Activated T-cell treated with anti-CD3 and anti-CD28 coated beads, Interleukin-2, amount 50 U/mL, for 72 hours (primary cell): ENCODE measurements around the gene IQCN. TPM values are rescaled to one million over a fixed set of nuclear protein-coding genes. Genes with fewer than 3 reads are reported as not detected.
A peak's percentile ranks its signal among the peaks of the same experiment; 100 is the strongest.

Source experiments
- ATAC-seq, 2 donors: fragments of 150-1000 bp; cut with Tn5 transposase; replicated peaks in 1 of 2; 2 replicates each; pipeline ENCODE4 v1.10.0; 2021; ENCODE audit warnings: moderate library complexity in 2 of 2, mild to moderate bottlenecking in 1 of 2
- DNase-seq, 2 donors: peaks; one replicate each; pipeline ENCODE4 v3.0.0; 2021 to 2022; ENCODE audit warnings: mixed read lengths in 1 of 2
- H3K27ac Mint-ChIP-seq: one replicate; pipeline ENCODE4 v1.8.0; 2022; ENCODE audit warnings: mild to moderate bottlenecking, moderate library complexity, mixed read lengths
- H3K27me3 Mint-ChIP-seq: one replicate; pipeline ENCODE4 v1.8.0; 2022; ENCODE audit warnings: low read depth, mixed read lengths
- H3K36me3 Mint-ChIP-seq, 2 donors: one replicate each; pipeline ENCODE4 v1.8.0; 2022; ENCODE audit warnings: mixed read lengths in 2 of 2, mild to moderate bottlenecking in 1 of 2; ENCODE audit not compliant: insufficient read depth in 2 of 2
- H3K4me1 Mint-ChIP-seq: one replicate; pipeline ENCODE4 v1.8.0; 2022; ENCODE audit warnings: low read depth, mixed read lengths
- H3K4me3 Mint-ChIP-seq, 2 donors: one replicate each; pipeline ENCODE4 v1.8.0; 2022; ENCODE audit warnings: mild to moderate bottlenecking in 2 of 2, mixed read lengths in 2 of 2, moderate library complexity in 2 of 2
- H3K9me3 Mint-ChIP-seq, 2 donors: one replicate each; pipeline ENCODE4 v1.8.0; 2022; ENCODE audit warnings: mixed read lengths in 2 of 2
- total RNA-seq, 2 donors: library from RNA; stranded (reverse); gene quantifications; one replicate each; pipeline ENCODE4 v1.2.3, GENCODE V29; 2022

IQCN gene
- total RNA-seq, 2 donors from 2014 or later, result 2.2 to 2.8 TPM

DNA sequence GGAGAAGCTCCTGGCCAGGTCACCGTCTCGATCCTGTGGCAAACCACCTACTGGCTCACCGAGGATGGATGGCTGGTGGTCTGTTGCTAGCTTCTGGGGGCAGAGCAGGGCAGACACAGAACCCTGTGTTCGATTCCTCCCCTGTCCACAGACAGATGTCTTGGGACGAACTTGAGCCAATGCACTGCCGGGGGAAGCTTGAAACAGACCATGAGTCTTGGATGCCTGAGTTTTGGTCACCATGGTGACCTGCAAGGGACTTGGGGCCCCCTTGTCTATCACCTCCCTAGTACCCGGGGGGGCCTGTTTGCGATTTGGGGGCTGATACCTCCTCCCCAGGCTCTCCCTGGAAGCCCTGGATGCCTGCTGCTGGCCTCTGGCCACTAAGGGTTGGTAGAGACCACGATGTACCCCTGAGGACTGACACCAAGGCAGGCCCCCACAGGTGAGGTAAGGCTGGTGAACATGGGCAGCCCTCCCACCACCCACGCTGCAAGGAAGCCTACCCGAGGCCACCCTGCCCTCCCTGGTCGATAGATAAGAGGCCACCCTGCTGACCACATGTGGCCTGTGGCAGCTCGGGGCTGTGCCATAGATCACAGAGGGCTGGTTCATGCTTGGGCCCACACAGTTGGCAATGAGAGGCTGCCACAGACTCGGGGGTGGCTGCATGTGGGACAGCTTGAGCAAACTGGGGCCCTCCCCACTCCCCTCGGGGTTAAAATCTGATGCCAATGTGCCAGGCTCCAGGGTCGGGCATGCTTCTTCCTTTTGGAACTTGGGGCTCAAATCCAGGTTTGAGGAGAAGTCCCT is 10.7 kb downstream of the IQCN start:
- Mint-ChIP-seq H3K36me3 (no peaks in the 10 kb centered on the region), H3K9me3 (no peaks in the 10 kb centered on the region), H3K4me3 (no peak overlapping the region), H3K27me3 (no peaks in the 10 kb centered on the region), H3K27ac (no peak overlapping the region), H3K4me1 (no peaks in the 10 kb centered on the region)
- ATAC-seq (no peak), DNase-seq (no peak)

DNA sequence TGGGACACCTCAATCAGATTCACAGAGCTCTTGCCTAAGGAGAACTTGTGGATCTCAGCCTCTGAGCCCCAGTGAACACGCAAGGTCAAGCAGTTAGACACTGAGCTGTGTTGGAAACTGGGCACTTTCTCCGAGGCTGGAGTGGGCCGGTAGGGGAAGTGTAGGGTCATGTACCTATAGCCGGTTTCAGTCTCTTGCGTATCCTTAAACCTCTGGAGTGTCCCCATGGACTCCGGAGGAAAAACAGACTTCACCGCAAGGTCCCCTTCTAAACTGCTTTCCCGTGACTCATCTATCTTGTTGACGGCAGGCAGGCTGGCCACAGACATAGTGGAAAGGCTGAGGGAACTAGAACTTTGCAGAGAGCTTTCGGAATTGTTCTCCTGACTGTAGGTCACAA is 11.3 kb downstream of the IQCN start:
- H3K27me3 Mint-ChIP-seq, result no peaks in the 10 kb centered on the region
- no peak for DNase-seq
- H3K36me3 Mint-ChIP-seq, result no peaks in the 10 kb centered on the region
- no peak overlapping the region for H3K27ac Mint-ChIP-seq
- ATAC-seq, result no peak
- H3K4me3 Mint-ChIP-seq, result no peak overlapping the region
- no peaks in the 10 kb centered on the region for H3K9me3 Mint-ChIP-seq
- H3K4me1 Mint-ChIP-seq, result no peaks in the 10 kb centered on the region

DNA sequence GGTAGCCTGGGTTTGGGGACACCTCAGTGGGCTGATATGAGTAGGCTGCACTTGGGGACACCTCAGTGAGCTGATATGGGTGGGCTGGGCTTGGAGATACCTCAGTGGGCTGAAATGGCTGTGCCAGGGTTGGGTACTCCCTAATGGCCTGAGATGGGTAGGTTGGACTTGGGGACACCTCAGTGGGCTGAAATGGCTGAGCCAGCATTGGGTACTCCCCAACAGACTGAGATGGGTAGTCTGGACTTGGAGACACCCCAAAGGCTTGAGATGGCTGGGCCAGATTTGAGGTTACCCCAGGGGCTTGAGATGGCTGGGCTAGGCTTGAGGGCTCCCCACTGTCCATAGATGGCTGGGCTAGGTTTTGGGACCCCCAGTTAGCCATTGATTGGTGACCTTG is 12.1 kb downstream of the IQCN start:
- Mint-ChIP-seq H3K36me3 (no peaks in the 10 kb centered on the region), H3K27me3 (no peaks in the 10 kb centered on the region), H3K9me3 (no peaks in the 10 kb centered on the region), H3K27ac (no peak overlapping the region), H3K4me3 (no peak overlapping the region), H3K4me1 (no peaks in the 10 kb centered on the region)
- ATAC-seq (no peak), DNase-seq (no peak)

DNA sequence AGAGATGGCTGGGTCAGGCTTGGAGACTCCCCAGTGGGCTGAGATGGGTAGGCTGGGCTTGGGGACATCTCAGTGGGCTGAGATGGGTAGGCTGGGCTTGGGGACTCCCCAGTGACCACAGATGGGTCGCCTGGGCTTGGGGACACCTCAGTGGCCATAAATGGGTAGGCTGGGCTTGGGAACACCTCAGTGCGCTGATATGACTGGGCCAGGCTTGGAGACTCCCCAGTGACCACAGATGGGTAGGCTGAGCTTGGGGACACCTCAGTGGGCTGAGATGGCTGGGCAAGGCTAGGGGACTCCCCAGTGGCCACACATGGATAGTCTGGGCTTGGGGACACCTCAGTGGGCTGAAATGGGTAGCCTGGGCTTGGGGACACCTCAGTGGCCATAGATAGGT is 12.8 kb downstream of the IQCN start:
- Mint-ChIP-seq H3K4me1 (no peaks in the 10 kb centered on the region), H3K36me3 (no peaks in the 10 kb centered on the region), H3K27ac (no peak overlapping the region), H3K9me3 (no peaks in the 10 kb centered on the region), H3K4me3 (no peak overlapping the region), H3K27me3 (no peaks in the 10 kb centered on the region)
- ATAC-seq, result peak in 1 of 2 donors; percentile 19
- no peak for DNase-seq

DNA sequence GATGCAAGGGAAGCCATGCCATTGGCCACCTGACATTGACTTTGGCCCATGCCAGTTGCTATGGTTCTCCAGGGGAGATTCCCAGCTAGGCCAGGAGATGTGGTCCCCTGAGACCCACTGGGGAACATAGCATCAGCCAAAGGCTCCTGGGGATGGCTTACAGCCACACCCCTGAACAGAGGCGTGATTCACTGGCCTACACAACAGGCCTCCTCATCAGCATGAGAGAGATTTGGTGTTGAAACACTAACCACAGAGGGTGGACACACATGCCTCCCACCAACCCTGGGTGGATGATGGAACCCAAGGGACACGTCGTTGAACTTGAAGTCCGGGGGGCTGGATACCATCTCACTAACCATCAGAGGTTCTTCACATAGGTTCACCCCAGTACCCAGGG is 14.4 kb downstream of the IQCN start:
- H3K27me3 Mint-ChIP-seq, result peaks cover 6% of the 10 kb centered on the region
- H3K4me1 Mint-ChIP-seq, result no peaks in the 10 kb centered on the region
- H3K27ac Mint-ChIP-seq, result no peak overlapping the region
- H3K4me3 Mint-ChIP-seq, result no peak overlapping the region
- DNase-seq (no peak), ATAC-seq (no peak)
- H3K9me3 Mint-ChIP-seq, result no peaks in the 10 kb centered on the region
- H3K36me3 Mint-ChIP-seq, result no peaks in the 10 kb centered on the region

DNA sequence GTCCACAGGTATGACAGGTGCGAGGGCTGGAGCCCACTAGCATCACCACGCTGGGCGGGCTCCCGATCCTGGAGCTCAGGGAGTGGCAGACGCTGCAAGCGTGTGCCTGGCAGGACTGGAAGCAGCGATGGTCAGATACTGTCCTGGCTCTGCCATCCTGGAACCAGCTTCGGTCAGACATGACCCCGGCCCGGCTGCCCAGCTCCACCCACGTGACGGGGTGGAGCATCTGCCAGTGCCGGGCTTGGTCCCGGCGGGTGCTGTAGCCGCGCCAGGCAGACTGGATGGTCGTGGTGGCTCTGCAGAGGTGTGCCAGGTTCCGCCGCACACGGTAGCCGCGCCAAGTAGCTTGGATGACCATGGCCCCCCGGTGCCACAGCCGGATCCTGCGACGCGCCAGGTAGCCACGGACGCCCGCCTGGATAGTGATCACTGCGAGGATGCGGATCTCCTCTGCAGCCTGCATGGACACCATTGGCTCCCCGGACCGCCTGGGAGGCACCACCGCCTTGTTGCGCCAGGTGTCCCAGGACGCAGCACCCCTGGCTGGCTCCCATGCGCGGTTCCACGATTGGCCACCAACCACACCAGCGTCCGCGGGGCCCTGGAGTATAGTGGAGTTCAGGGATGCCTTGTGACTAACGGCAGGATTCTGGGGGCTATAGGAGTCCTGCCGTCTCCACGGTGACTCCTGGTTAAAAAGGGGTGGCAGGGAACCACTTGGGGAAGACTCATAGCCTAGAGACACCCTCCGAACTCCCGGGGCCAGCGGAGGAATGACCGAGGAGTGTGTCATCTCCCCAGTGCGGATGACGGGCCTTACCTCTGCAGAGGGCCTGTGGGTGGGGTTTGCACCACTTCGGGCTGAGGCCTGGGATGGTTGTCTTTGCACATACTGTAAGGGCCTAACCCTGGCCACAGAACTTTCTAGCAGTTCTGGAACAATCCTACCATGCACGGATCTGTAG is 16.5 kb downstream of the IQCN start:
- H3K27me3 Mint-ChIP-seq, result peaks cover 24% of the 10 kb centered on the region
- no peaks in the 10 kb centered on the region for H3K4me1 Mint-ChIP-seq
- ATAC-seq (no peak), DNase-seq (no peak)
- no peaks in the 10 kb centered on the region for H3K36me3 Mint-ChIP-seq
- H3K9me3 Mint-ChIP-seq, result no peaks in the 10 kb centered on the region
- H3K4me3 Mint-ChIP-seq, result no peak overlapping the region
- no peak overlapping the region for H3K27ac Mint-ChIP-seq

GRCh38 chr19:18254546-18255503 is 19.4 kb downstream of the IQCN start:
- H3K4me1 Mint-ChIP-seq, result peaks cover 8% of the 10 kb centered on the region
- H3K36me3 Mint-ChIP-seq, result no peaks in the 10 kb centered on the region
- no peaks in the 10 kb centered on the region for H3K9me3 Mint-ChIP-seq
- DNase-seq (no peak), ATAC-seq (no peak)
- H3K27ac Mint-ChIP-seq, result no peak overlapping the region
- H3K4me3 Mint-ChIP-seq, result no peak overlapping the region
- peaks cover 32% of the 10 kb centered on the region for H3K27me3 Mint-ChIP-seq

DNA sequence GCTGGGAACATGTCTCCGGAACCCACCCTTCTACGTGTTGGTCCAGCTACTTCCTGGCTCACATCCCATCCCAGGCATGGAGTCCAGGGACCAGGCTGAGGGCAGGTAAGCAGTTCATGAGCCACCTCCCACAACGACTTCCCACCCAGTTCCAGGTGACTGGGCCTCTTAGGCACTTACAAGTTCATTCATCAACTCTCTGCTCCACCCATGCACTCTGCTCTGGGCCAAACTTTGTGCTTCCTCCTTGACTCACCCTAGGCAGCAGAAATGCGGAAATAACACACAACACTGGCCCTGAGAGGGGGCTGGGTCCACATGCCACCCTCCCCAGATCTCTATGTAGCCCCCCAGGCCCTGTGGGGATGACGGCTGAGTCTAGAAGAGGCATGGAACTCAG is 20.5 kb downstream of the IQCN start:
- DNase-seq, result no peak
- Mint-ChIP-seq H3K36me3 (no peaks in the 10 kb centered on the region), H3K4me1 (peaks cover 8% of the 10 kb centered on the region), H3K4me3 (no peak overlapping the region), H3K9me3 (no peaks in the 10 kb centered on the region), H3K27ac (no peak overlapping the region), H3K27me3 (peaks cover 32% of the 10 kb centered on the region)
- ATAC-seq, result no peak

DNA sequence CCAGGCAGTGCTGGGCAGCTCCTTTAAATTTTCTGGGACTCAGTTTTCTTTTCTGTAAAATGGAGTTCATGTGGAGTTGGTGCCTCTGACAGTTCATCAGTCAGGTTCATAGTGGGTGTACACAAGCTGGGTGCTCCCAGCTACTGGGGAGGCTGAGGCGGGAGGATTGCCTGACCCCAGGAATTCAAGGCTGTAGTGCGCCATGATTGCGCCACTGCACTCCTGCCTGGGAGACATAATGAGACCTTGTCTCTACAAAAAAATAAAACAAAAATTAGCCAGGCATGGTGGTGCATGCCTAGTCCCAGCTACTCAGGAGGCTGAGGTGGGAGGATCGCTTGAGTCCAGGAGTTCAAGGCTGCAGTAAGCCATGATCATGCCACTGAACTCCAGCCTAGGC is 21.1 kb downstream of the IQCN start:
- ATAC-seq (no peak), DNase-seq (no peak)
- H3K9me3 Mint-ChIP-seq, result no peaks in the 10 kb centered on the region
- H3K27me3 Mint-ChIP-seq, result peaks cover 32% of the 10 kb centered on the region
- H3K4me1 Mint-ChIP-seq, result peaks cover 8% of the 10 kb centered on the region
- no peak overlapping the region for H3K27ac Mint-ChIP-seq
- no peak overlapping the region for H3K4me3 Mint-ChIP-seq
- H3K36me3 Mint-ChIP-seq, result no peaks in the 10 kb centered on the region

DNA sequence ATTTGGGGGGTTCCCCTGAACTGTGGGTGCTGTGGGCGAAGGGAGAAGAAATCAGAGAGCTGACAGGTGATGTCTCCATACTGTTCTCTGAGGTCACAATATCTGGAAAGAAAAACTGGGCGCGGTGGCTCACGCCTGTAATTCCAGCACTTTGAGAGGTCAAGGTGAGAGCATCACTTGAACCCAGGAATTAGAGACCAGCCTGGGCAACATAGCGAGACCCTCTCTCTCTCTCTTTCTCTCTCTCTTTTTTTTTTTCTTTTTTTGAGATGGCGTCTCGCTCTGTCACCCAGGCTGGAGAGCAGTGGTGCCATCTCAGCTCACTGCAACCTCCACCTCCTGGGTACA is 21.9 kb downstream of the IQCN start:
- H3K4me3 Mint-ChIP-seq, result no peak overlapping the region
- peaks cover 32% of the 10 kb centered on the region for H3K27me3 Mint-ChIP-seq
- H3K36me3 Mint-ChIP-seq, result no peaks in the 10 kb centered on the region
- peaks cover 8% of the 10 kb centered on the region for H3K4me1 Mint-ChIP-seq
- no peak overlapping the region for H3K27ac Mint-ChIP-seq
- ATAC-seq (no peak), DNase-seq (no peak)
- H3K9me3 Mint-ChIP-seq, result no peaks in the 10 kb centered on the region

DNA sequence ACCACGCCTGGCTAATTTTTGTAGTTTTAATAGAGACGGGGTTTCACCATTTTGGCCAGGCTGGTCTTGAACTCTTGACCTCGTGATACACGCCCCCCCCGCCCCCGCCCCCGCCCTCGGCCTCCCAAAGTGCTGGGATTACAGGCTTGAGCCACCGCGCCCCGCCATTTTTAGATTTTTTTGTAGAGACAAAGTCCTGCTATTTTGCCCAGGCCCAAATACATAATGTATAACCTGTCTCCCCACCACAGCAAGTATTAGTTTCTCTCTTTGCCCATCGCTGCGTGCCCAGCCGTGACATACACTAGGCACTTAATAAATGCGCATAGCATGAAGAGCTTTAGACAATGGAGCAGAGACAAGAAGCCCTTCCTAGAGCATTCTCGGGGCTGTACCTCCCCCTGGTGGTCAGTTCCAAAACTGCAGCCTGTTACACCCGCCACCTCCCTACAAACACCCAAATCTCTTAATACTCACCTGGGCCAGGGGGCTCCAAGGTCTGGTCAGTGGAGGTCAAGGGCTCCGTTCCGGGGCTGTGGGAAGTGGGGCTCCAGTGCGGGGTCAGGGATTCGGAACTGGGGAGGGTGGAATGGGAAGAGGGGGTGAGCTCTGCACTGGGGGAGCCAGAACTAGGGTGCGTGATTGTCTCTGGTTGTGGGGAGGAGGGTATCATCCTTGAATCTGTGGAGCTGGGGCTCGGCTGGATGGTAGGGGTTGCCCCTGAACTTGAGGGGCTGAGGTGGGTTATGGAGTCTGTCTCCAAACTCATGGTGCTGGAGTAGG is 22.5 kb downstream of the IQCN start:
- H3K27me3 Mint-ChIP-seq, result peaks cover 32% of the 10 kb centered on the region

GRCh38 chr19:18249834-18250233 is 24.4 kb downstream of the IQCN start:
- ATAC-seq, result no peak
- no peaks in the 10 kb centered on the region for H3K36me3 Mint-ChIP-seq
- H3K27me3 Mint-ChIP-seq, result peaks cover 26% of the 10 kb centered on the region
- H3K27ac Mint-ChIP-seq, result no peak overlapping the region
- no peaks in the 10 kb centered on the region for H3K9me3 Mint-ChIP-seq
- no peak for DNase-seq
- peaks cover 8% of the 10 kb centered on the region for H3K4me1 Mint-ChIP-seq
- no peak overlapping the region for H3K4me3 Mint-ChIP-seq

More for the DNA sequence above, 22.5 kb downstream of the IQCN start:
- DNase-seq (peak; percentile 80 to 85), ATAC-seq (peak; percentile 83 to 85)
- Mint-ChIP-seq H3K9me3 (no peaks in the 10 kb centered on the region), H3K4me1 (peaks cover 8% of the 10 kb centered on the region), H3K4me3 (no peak overlapping the region), H3K36me3 (no peaks in the 10 kb centered on the region), H3K27ac (no peak overlapping the region)
